Smooth muscle cell (in vitro differentiated cells): ENCODE measurements around the gene PDE6H. TPM values are rescaled to one million over a fixed set of nuclear protein-coding genes. Genes with fewer than 3 reads are reported as not detected.
A peak's percentile ranks its signal among the peaks of the same experiment; 100 is the strongest.

Experiments used
- DNase-seq: peaks from one replicate; lab custom pipeline; 2025; ENCODE audit not compliant: unreplicated experiment; lab: John Stamatoyannopoulos, UW
- H2AFZ ChIP-seq: fragments of 200-600 bp; sonication (generic); 2 replicates; pipeline ENCODE4 v1.6.0; 2016; ENCODE audit warnings: antibody characterized with exemption, low read depth, mild to moderate bottlenecking
- H3F3A ChIP-seq: fragments of 200-600 bp; sonication (generic); 2 replicates; pipeline ENCODE4 v1.6.0; 2017; ENCODE audit warnings: antibody characterized with exemption, low read depth
- H3K27ac ChIP-seq: fragments of 200-600 bp; sonication (generic); 2 replicates; pipeline ENCODE4 v1.5.1; 2016; ENCODE audit warnings: low read depth, mild to moderate bottlenecking
- H3K27me3 ChIP-seq: fragments of 200-600 bp; sonication (generic); 2 replicates; pipeline ENCODE4 v1.6.1; 2016; ENCODE audit warnings: low read depth, mild to moderate bottlenecking
- H3K36me3 ChIP-seq: fragments of 200-600 bp; sonication (generic); 2 replicates; pipeline ENCODE4 v1.5.1; 2016; ENCODE audit warnings: low read depth
- H3K4me1 ChIP-seq: fragments of 200-600 bp; sonication (generic); 2 replicates; pipeline ENCODE4 v1.5.1; 2016; ENCODE audit warnings: low read depth
- H3K4me2 ChIP-seq: fragments of 200-600 bp; sonication (generic); 2 replicates; pipeline ENCODE4 v1.6.0; 2016; ENCODE audit warnings: mild to moderate bottlenecking
- H3K4me3 ChIP-seq: fragments of 200-600 bp; sonication (generic); 2 replicates; pipeline ENCODE4 v1.5.1; 2016; ENCODE audit warnings: mild to moderate bottlenecking
- H3K79me2 ChIP-seq: fragments of 200-600 bp; sonication (generic); 2 replicates; pipeline ENCODE4 v1.6.0; 2016; ENCODE audit warnings: low read depth, mild to moderate bottlenecking
- H3K9ac ChIP-seq: fragments of 200-600 bp; sonication (generic); 2 replicates; pipeline ENCODE4 v1.6.0; 2016; ENCODE audit warnings: low read depth
- H3K9me3 ChIP-seq: fragments of 200-600 bp; sonication (generic); replicated peaks from 2 replicates; pipeline ENCODE4 v1.5.1; 2016; ENCODE audit warnings: low read depth
- H4K20me1 ChIP-seq: fragments of 200-600 bp; sonication (generic); 2 replicates; pipeline ENCODE4 v1.6.0; 2016; ENCODE audit warnings: low read depth
- CTCF ChIP-seq: fragments of 200-600 bp; sonication (generic); IDR thresholded peaks from 2 replicates; pipeline ENCODE4 v1.5.1; 2017; ENCODE audit warnings: borderline replicate concordance, mild to moderate bottlenecking, antibody characterized with exemption; ENCODE audit not compliant: insufficient read depth, poor library complexity, severe bottlenecking
- WGBS: methylation state at CpG from one replicate; pipeline ENCODE4 v1.1.7; 2016; ENCODE audit warnings: low lambda C conversion rate; 5-methylcytosine and 5-hydroxymethylcytosine counted together
- polyA plus RNA-seq: library from polyadenylated mRNA; unstranded; fragments of >200 nt; fragmentation: Nextera tagmentation; extraction: Ambion mirVana; gene quantifications from 2 replicates; pipeline ENCODE4 v1.2.1, GENCODE V29; 2016
- total RNA-seq: library from RNA; depleted of rRNA; stranded (reverse); fragments of >200 nt; gene quantifications from 2 replicates; pipeline ENCODE4 v1.2.3, GENCODE V29; 2014

The PDE6H gene
- total and polyA plus RNA-seq, 2 experiments from 2014 or later: not detected

- Histone ChIP-seq H3K4me2 (no peak overlapping the region), H3K79me2 (no peaks in the 10 kb centered on the region), H3K4me3 (no peak overlapping the region), H3K9ac (no peak overlapping the region), H3K36me3 (no peaks in the 10 kb centered on the region), H2AFZ (no peak overlapping the region), H4K20me1 (no peaks in the 10 kb centered on the region), H3K27me3 (no peaks in the 10 kb centered on the region), H3K27ac (no peak overlapping the region), H3K4me1 (peaks cover 8% of the 10 kb centered on the region), H3K9me3 (no peaks in the 10 kb centered on the region), H3F3A (peaks cover 8% of the 10 kb centered on the region)
- DNase-seq: no peak
- TF ChIP-seq CTCF: no peak
- WGBS: 74% methylated on average over 9 of the region's 9 CpGs
Measured at GRCh38 chr12:14956024-14956891, 16.6 kb upstream of the PDE6H start.

- peaks cover 1% of the 10 kb centered on the region for H3F3A ChIP-seq
- no peaks in the 10 kb centered on the region for H4K20me1 ChIP-seq
- no peaks in the 10 kb centered on the region for H3K79me2 ChIP-seq
- H3K4me3 ChIP-seq: no peak overlapping the region
- no peak overlapping the region for H2AFZ ChIP-seq
- H3K9ac ChIP-seq: no peak overlapping the region
- H3K27ac ChIP-seq: peak overlapping the region; percentile 78
- DNase-seq: no peak
- no peaks in the 10 kb centered on the region for H3K36me3 ChIP-seq
- H3K4me2 ChIP-seq: no peak overlapping the region
- WGBS: 85% methylated on average over 2 of the region's 2 CpGs
- no peaks in the 10 kb centered on the region for H3K9me3 ChIP-seq
- no peak for TF ChIP-seq CTCF
- H3K27me3 ChIP-seq: no peaks in the 10 kb centered on the region
- H3K4me1 ChIP-seq: peaks cover 4% of the 10 kb centered on the region
Measured at GRCh38 chr12:14956905-14957304, 15.9 kb upstream of the PDE6H start.

- Histone ChIP-seq H4K20me1 (no peaks in the 10 kb centered on the region), H3K4me3 (no peak overlapping the region), H2AFZ (peak overlapping the region; percentile 96), H3K9me3 (no peaks in the 10 kb centered on the region), H3K4me1 (peaks cover 3% of the 10 kb centered on the region), H3F3A (no peaks in the 10 kb centered on the region), H3K4me2 (peak overlapping the region; percentile 65), H3K79me2 (no peaks in the 10 kb centered on the region), H3K36me3 (no peaks in the 10 kb centered on the region), H3K27me3 (no peaks in the 10 kb centered on the region), H3K27ac (peak overlapping the region; percentile 78), H3K9ac (peak overlapping the region; percentile 13)
- WGBS: 38% methylated on average over 5 of the region's 5 CpGs
- TF ChIP-seq CTCF: no peak
- no peak for DNase-seq
Measured at GRCh38 chr12:14957551-14958168, 15.2 kb upstream of the PDE6H start.
